ENCODE results near the gene EVC2. TPM values are rescaled to one million over a fixed set of nuclear protein-coding genes. Genes with fewer than 3 reads are reported as not detected.

Gene EVC2
- polyA plus RNA-seq, 1 donor from 2014 or later: 0.27 TPM

DNA sequence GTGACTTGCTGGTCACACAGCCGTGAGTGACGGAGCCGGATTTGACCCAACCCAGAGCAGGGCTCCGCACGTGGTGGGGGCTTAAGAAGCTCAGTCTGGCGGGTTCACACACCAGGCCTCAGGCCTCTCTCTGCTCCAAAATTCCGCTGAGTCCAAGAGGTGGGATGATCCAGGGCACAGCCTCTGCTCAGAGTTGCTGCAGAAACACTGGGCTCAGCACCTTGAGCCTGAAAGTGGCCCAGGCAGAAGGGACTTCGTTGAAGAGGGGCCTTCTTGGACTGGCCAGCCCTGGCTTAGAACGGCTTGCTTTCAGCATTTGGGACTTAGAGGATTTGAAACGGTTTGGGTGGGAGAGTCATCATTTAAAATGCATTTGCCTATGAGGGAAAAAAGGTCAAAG lies 23.8 kb upstream of the EVC2 start:
- H3K4me2 ChIP-seq (ENCODE audit: low read length): no peak overlapping the region
- H2AFZ ChIP-seq (ENCODE audit: low read depth, low read length): no peak overlapping the region
- no peaks in the 10 kb centered on the region for H4K20me1 ChIP-seq (ENCODE audit: insufficient read depth)
- H3K9ac ChIP-seq (ENCODE audit: low read length): no peak overlapping the region
- H3K4me3 ChIP-seq (ENCODE audit: low read length): no peak overlapping the region
- no peaks in the 10 kb centered on the region for H3K36me3 ChIP-seq (ENCODE audit: insufficient read depth, low read length)
- no peaks in the 10 kb centered on the region for H3K79me2 ChIP-seq (replicated peaks; ENCODE audit: insufficient read depth, low read length)
- no peaks in the 10 kb centered on the region for H3K9me2 ChIP-seq (ENCODE audit: insufficient read depth, low read length)
- H3K27me3 ChIP-seq (ENCODE audit: insufficient read depth, low read depth, low read length): no peaks in the 10 kb centered on the region
- no peaks in the 10 kb centered on the region for H3K9me3 ChIP-seq (ENCODE audit: low read length)
- no peaks in the 10 kb centered on the region for H3F3A ChIP-seq (ENCODE audit: insufficient read depth, low read length, poor library complexity, severe bottlenecking)
- H3K27ac ChIP-seq (ENCODE audit: low read length): no peak overlapping the region
- TF ChIP-seq TAF1 (IDR thresholded peaks at IDR 0.05; ENCODE audit: low read depth): no peak
- TF ChIP-seq, protein P1, sequence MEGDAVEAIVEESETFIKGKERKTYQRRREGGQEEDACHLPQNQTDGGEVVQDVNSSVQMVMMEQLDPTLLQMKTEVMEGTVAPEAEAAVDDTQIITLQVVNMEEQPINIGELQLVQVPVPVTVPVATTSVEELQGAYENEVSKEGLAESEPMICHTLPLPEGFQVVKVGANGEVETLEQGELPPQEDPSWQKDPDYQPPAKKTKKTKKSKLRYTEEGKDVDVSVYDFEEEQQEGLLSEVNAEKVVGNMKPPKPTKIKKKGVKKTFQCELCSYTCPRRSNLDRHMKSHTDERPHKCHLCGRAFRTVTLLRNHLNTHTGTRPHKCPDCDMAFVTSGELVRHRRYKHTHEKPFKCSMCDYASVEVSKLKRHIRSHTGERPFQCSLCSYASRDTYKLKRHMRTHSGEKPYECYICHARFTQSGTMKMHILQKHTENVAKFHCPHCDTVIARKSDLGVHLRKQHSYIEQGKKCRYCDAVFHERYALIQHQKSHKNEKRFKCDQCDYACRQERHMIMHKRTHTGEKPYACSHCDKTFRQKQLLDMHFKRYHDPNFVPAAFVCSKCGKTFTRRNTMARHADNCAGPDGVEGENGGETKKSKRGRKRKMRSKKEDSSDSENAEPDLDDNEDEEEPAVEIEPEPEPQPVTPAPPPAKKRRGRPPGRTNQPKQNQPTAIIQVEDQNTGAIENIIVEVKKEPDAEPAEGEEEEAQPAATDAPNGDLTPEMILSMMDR (IDR thresholded peaks at IDR 0.05; ENCODE audit: poor library complexity, severe bottlenecking): no peak
- no peak for TF ChIP-seq POLR2AphosphoS5 (IDR thresholded peaks at IDR 0.05)
- no peak for TF ChIP-seq EP300 (conservative IDR thresholded peaks at IDR 0.05; ENCODE audit: poor library complexity, severe bottlenecking)

DNA sequence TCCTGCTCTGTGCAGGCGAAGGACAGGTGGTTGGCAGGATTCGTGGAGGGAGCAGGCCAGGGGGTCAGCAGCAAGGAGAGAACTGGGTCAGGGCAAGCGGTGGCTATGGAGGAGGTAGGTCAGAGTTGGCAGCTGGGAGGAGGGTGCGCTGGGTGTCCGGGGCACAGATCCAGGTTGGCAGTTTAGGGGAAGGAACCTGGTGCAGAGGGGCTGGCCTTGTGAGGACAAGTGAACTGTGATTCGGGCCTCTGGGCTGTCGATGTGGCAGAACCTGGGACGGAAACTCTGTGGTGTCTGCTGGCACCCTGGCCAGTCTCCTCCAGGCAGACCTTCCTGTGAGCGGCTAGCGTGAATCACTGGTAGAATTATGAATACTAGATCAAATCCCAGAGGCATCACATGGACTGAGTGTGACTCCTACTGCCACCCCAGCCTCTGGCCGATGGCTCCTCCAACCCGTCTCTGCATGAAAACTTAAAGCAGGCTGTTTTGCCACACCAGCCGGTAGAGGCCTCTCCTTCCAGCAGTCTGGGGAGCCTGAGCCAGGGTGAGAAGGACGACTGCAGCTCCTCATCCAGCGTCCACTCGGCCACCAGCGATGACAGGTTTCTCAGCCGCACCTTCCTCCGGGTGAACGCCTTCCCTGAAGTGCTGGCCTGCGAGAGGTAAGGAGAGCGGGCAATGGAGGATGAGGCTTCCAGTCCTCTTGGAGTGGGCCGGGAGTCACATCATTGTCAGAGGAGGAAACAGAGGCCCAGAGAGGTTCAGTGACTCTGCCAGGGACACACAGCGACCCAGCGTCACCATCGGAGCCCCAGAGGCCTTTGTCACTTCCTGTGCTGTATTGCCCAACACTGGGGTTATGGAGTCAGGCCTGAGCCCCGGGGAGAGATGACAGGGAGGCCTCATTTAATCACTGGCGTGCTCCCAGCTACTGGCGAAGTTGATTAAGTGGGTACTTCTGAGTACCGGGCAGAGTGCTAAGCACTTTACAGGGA lies 22.9 kb upstream of the EVC2 start:
- no peak overlapping the region for H3K27ac ChIP-seq (ENCODE audit: low read length)
- no peak for TF ChIP-seq EZH2 (IDR thresholded peaks at IDR 0.05; ENCODE audit: borderline replicate concordance, insufficient read depth, low read length, poor library complexity, severe bottlenecking)
- no peak for TF ChIP-seq TAF1 (IDR thresholded peaks at IDR 0.05; ENCODE audit: low read depth)
- TF ChIP-seq SMC3 (conservative IDR thresholded peaks at IDR 0.05; ENCODE audit: poor library complexity): no peak
- TF ChIP-seq POLR2AphosphoS5 (IDR thresholded peaks at IDR 0.05): no peak
- TF ChIP-seq EP300 (conservative IDR thresholded peaks at IDR 0.05; ENCODE audit: poor library complexity, severe bottlenecking): no peak
- TF ChIP-seq MXI1 (conservative IDR thresholded peaks at IDR 0.05; ENCODE audit: poor library complexity, severe bottlenecking): no peak
- no peak for TF ChIP-seq RAD21 (conservative IDR thresholded peaks at IDR 0.05)
- TF ChIP-seq, protein P2, sequence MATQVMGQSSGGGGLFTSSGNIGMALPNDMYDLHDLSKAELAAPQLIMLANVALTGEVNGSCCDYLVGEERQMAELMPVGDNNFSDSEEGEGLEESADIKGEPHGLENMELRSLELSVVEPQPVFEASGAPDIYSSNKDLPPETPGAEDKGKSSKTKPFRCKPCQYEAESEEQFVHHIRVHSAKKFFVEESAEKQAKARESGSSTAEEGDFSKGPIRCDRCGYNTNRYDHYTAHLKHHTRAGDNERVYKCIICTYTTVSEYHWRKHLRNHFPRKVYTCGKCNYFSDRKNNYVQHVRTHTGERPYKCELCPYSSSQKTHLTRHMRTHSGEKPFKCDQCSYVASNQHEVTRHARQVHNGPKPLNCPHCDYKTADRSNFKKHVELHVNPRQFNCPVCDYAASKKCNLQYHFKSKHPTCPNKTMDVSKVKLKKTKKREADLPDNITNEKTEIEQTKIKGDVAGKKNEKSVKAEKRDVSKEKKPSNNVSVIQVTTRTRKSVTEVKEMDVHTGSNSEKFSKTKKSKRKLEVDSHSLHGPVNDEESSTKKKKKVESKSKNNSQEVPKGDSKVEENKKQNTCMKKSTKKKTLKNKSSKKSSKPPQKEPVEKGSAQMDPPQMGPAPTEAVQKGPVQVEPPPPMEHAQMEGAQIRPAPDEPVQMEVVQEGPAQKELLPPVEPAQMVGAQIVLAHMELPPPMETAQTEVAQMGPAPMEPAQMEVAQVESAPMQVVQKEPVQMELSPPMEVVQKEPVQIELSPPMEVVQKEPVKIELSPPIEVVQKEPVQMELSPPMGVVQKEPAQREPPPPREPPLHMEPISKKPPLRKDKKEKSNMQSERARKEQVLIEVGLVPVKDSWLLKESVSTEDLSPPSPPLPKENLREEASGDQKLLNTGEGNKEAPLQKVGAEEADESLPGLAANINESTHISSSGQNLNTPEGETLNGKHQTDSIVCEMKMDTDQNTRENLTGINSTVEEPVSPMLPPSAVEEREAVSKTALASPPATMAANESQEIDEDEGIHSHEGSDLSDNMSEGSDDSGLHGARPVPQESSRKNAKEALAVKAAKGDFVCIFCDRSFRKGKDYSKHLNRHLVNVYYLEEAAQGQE (IDR thresholded peaks at IDR 0.05; ENCODE audit: borderline replicate concordance): no peak
- TF ChIP-seq, protein P1 (IDR thresholded peaks at IDR 0.05; ENCODE audit: poor library complexity, severe bottlenecking): no peak
- no peaks in the 10 kb centered on the region for H3K27me3 ChIP-seq (ENCODE audit: insufficient read depth, low read depth, low read length)
- H3F3A ChIP-seq (ENCODE audit: insufficient read depth, low read length, poor library complexity, severe bottlenecking): no peaks in the 10 kb centered on the region
- H4K20me1 ChIP-seq (ENCODE audit: insufficient read depth): no peaks in the 10 kb centered on the region
- H3K9me3 ChIP-seq (ENCODE audit: low read length): no peaks in the 10 kb centered on the region
- no peak overlapping the region for H3K9ac ChIP-seq (ENCODE audit: low read length)
- H3K4me2 ChIP-seq (ENCODE audit: low read length): no peak overlapping the region
- H3K79me2 ChIP-seq (replicated peaks; ENCODE audit: insufficient read depth, low read length): no peaks in the 10 kb centered on the region
- no peak overlapping the region for H2AFZ ChIP-seq (ENCODE audit: low read depth, low read length)
- H3K9me2 ChIP-seq (ENCODE audit: insufficient read depth, low read length): no peaks in the 10 kb centered on the region
- no peak overlapping the region for H3K4me3 ChIP-seq (ENCODE audit: low read length)
- H3K36me3 ChIP-seq (ENCODE audit: insufficient read depth, low read length): no peaks in the 10 kb centered on the region
